Measurements from ENCODE around the gene SPEM2.

The SPEM2 gene

GRCh38 chr17:7425316-7425715, at the start of gene SPEM2:
Gene SPEM2 (plus strand): TSS chr17:7425616. CDS start chr17:7425689, 73 bp downstream.
- DNase-seq = no peak

- no peak for DNase-seq
These were observed 46.3 kb upstream of the SPEM2 start for GRCh38 chr17:7379134-7379533.

GRCh38 chr17:7380321-7380720, 45.1 kb upstream of the SPEM2 start:
- DNase-seq = peak; percentile 19

- no peak for DNase-seq
These were observed 44.3 kb upstream of the SPEM2 start, which contains the start of gene TNK1 for GRCh38 chr17:7380855-7381683. Gene TNK1 (plus strand): TSS chr17:7381089. CDS start chr17:7382927, 1,838 bp downstream.

- no peak for DNase-seq
These were observed 42.5 kb upstream of the SPEM2 start for GRCh38 chr17:7382901-7383300.

GRCh38 chr17:7383371-7383741, 42.1 kb upstream of the SPEM2 start:
- DNase-seq = no peak

GRCh38 chr17:7383742-7384488, 41.5 kb upstream of the SPEM2 start:
- DNase-seq = peak; percentile 78

GRCh38 chr17:7384489-7385081, 40.8 kb upstream of the SPEM2 start:
- no peak for DNase-seq

- DNase-seq = no peak
These were observed 36.6 kb upstream of the SPEM2 start for GRCh38 chr17:7388856-7389255.

GRCh38 chr17:7389924-7390910, 35.2 kb upstream of the SPEM2 start:
- no peak for DNase-seq

- no peak for DNase-seq
These were observed 34.1 kb upstream of the SPEM2 start for GRCh38 chr17:7391307-7391706.

- no peak for DNase-seq
These were observed 32.5 kb upstream of the SPEM2 start for GRCh38 chr17:7392696-7393612.

- DNase-seq = peak; percentile 70
These were observed 31.6 kb upstream of the SPEM2 start for GRCh38 chr17:7393613-7394451.

- DNase-seq = peak; percentile 75
These were observed 30.8 kb upstream of the SPEM2 start, which contains the start of gene PLSCR3 for GRCh38 chr17:7394452-7395191. Gene PLSCR3 (minus strand): TSS chr17:7394525. CDS start chr17:7394110, 415 bp downstream.

- DNase-seq = no peak
These were observed 29.3 kb upstream of the SPEM2 start for GRCh38 chr17:7396147-7396546.

GRCh38 chr17:7398612-7399011, 26.8 kb upstream of the SPEM2 start:
- DNase-seq = no peak

GRCh38 chr17:7403043-7403726, 22.2 kb upstream of the SPEM2 start:
- DNase-seq = no peak

- peak; percentile 81 for DNase-seq
These were observed 21.8 kb upstream of the SPEM2 start for GRCh38 chr17:7403727-7403976.

All from DMS79 (cell line).